WTC11 (cell line): ENCODE results near the gene ZACN. TPM values are rescaled to one million over a fixed set of nuclear protein-coding genes. Genes with fewer than 3 reads are reported as not detected.

ENCODE experiments used
- ATAC-seq: fragments of 200-7000 bp; cut with Tn5 transposase; 2 replicates; pipeline ENCODE4 v1.10.0; 2021; ENCODE audit warnings: mild to moderate bottlenecking, moderate library complexity
- CTCF ChIA-PET: fragments of 300-600 bp; sonication (Branson Sonifier 250); formaldehyde crosslinking; loops from one replicate; lab custom pipeline; 2021; ENCODE audit warnings: antibody characterized with exemption; lab: Charles Lee
- POLR2A ChIA-PET: fragments of 350-600 bp; sonication (Branson Sonifier 250); formaldehyde crosslinking; loops from one replicate; lab custom pipeline; 2021; ENCODE audit warnings: antibody characterized with exemption; lab: Charles Lee
- DNase-seq: peaks from one replicate; pipeline ENCODE4 v3.0.0; 2021; ENCODE audit warnings: low spot score
- H3K27ac Mint-ChIP-seq: 2 replicates; pipeline ENCODE4 v1.8.0; 2021; ENCODE audit warnings: mixed read lengths
- H3K27me3 Mint-ChIP-seq: 2 replicates; pipeline ENCODE4 v1.8.0; 2021; ENCODE audit warnings: low read depth, mild to moderate bottlenecking, moderate library complexity, mixed read lengths
- H3K36me3 Mint-ChIP-seq: 2 replicates; pipeline ENCODE4 v1.8.0; 2021; ENCODE audit warnings: mixed read lengths
- H3K4me1 Mint-ChIP-seq: 2 replicates; pipeline ENCODE4 v1.8.0; 2022; ENCODE audit warnings: mixed read lengths
- H3K4me3 Mint-ChIP-seq: 2 replicates; pipeline ENCODE4 v1.8.0; 2021; ENCODE audit warnings: mild to moderate bottlenecking, moderate library complexity, mixed read lengths
- H3K9me3 Mint-ChIP-seq: 2 replicates; pipeline ENCODE4 v1.8.0; 2021; ENCODE audit warnings: mixed read lengths
- ATF1 ChIP-seq: sonication (generic); formaldehyde crosslinking; IDR thresholded peaks from 2 replicates; pipeline ENCODE4 v1.8.1; 2023; ENCODE audit warnings: mild to moderate bottlenecking, moderate library complexity, missing genetic modification reagents
- ELF4 ChIP-seq: sonication (generic); formaldehyde crosslinking; IDR thresholded peaks from 2 replicates; pipeline ENCODE4 v1.8.1; 2022; ENCODE audit warnings: low read depth, mild to moderate bottlenecking, moderate library complexity, missing genetic modification reagents
- FOXJ3 ChIP-seq: sonication (generic); formaldehyde crosslinking; IDR thresholded peaks from 2 replicates; pipeline ENCODE4 v1.9.0; 2021; ENCODE audit warnings: missing genetic modification reagents, mild to moderate bottlenecking, borderline replicate concordance
- FOXK1 ChIP-seq: sonication (generic); formaldehyde crosslinking; IDR thresholded peaks from 2 replicates; pipeline ENCODE4 v1.8.0; 2022; ENCODE audit warnings: mild to moderate bottlenecking, moderate library complexity, missing genetic modification reagents
- GABPB1 ChIP-seq: sonication (generic); formaldehyde crosslinking; IDR thresholded peaks from 2 replicates; pipeline ENCODE4 v1.8.1; 2023; ENCODE audit warnings: mild to moderate bottlenecking, missing genetic modification reagents
- MYBL2 ChIP-seq: sonication (generic); formaldehyde crosslinking; IDR thresholded peaks from 2 replicates; pipeline ENCODE4 v1.8.1; 2023; ENCODE audit warnings: mild to moderate bottlenecking, moderate library complexity, missing genetic modification reagents
- NR3C1 ChIP-seq: sonication (generic); formaldehyde crosslinking; conservative IDR thresholded peaks from 2 replicates; pipeline ENCODE4 v1.8.1; 2023; ENCODE audit warnings: low read depth, mild to moderate bottlenecking, missing genetic modification reagents
- OVOL2 ChIP-seq: fragments of 250-450 bp; sonication (Bioruptor Pico); IDR thresholded peaks from 2 replicates; pipeline ENCODE4 v1.9.0; 2021; ENCODE audit warnings: mild to moderate bottlenecking, borderline replicate concordance
- PRRX2 ChIP-seq: fragments of 250-450 bp; sonication (Bioruptor Pico); IDR thresholded peaks from 2 replicates; pipeline ENCODE4 v1.8.0; 2021; ENCODE audit warnings: mild to moderate bottlenecking
- RELA ChIP-seq: sonication (generic); formaldehyde crosslinking; IDR thresholded peaks from 2 replicates; pipeline ENCODE4 v1.8.1; 2022; ENCODE audit warnings: missing genetic modification reagents, mild to moderate bottlenecking, borderline replicate concordance
- TEAD1 ChIP-seq: sonication (generic); formaldehyde crosslinking; IDR thresholded peaks from 2 replicates; pipeline ENCODE4 v1.8.0; 2022; ENCODE audit warnings: mild to moderate bottlenecking, missing genetic modification reagents
- total RNA-seq: library from RNA; stranded (reverse); gene quantifications from 3 replicates; pipeline ENCODE4 v1.2.3, GENCODE V29; 2021
- TF ChIP-seq, protein P1 (sequence below): sonication (generic); formaldehyde crosslinking; IDR thresholded peaks from 2 replicates; pipeline ENCODE4 v1.8.0; 2023; ENCODE audit warnings: missing genetic modification reagents, mild to moderate bottlenecking, borderline replicate concordance
- TF ChIP-seq, protein P2 (sequence below): sonication (generic); formaldehyde crosslinking; IDR thresholded peaks from 2 replicates; pipeline ENCODE4 v1.8.0; 2023; ENCODE audit warnings: missing genetic modification reagents
- TF ChIP-seq, protein P3 (sequence below): sonication (generic); formaldehyde crosslinking; IDR thresholded peaks from 2 replicates; pipeline ENCODE4 v1.8.1; 2023; ENCODE audit warnings: mild to moderate bottlenecking, moderate library complexity, missing genetic modification reagents
- TF ChIP-seq, protein P4 (sequence below): sonication (generic); formaldehyde crosslinking; IDR thresholded peaks from 2 replicates; pipeline ENCODE4 v1.8.1; 2023; ENCODE audit warnings: mild to moderate bottlenecking, missing genetic modification reagents, borderline replicate concordance

The ZACN gene
- total RNA-seq, 1 experiment from 2014 or later = 0.28 TPM

DNA sequence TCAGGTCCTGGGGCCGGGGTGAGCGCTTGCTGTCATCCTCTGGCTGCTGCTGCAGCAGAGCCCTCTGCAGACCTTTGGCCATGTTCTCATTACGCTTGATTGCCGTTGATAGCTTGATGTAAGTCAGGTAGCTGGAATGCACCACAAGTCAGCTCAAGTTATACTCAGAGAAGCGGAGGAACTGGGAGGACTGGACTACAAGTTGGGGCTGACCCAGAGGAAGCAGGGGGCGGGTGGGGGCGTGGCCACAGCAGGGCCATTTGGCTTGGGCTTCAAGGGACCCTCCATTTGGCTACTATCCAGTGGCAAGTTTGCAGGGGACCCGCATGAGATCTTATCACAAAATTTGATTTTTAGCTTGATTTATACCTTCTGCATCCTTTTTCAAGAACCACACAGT is 32.9 kb upstream of the ZACN start (continued):
- TF ChIP-seq NR3C1 (CRISPR knock-in tag) (no peak), ATF1 (CRISPR knock-in tag) (no peak), PRRX2 (CRISPR knock-in tag) (no peak)
- TF ChIP-seq, protein P1, sequence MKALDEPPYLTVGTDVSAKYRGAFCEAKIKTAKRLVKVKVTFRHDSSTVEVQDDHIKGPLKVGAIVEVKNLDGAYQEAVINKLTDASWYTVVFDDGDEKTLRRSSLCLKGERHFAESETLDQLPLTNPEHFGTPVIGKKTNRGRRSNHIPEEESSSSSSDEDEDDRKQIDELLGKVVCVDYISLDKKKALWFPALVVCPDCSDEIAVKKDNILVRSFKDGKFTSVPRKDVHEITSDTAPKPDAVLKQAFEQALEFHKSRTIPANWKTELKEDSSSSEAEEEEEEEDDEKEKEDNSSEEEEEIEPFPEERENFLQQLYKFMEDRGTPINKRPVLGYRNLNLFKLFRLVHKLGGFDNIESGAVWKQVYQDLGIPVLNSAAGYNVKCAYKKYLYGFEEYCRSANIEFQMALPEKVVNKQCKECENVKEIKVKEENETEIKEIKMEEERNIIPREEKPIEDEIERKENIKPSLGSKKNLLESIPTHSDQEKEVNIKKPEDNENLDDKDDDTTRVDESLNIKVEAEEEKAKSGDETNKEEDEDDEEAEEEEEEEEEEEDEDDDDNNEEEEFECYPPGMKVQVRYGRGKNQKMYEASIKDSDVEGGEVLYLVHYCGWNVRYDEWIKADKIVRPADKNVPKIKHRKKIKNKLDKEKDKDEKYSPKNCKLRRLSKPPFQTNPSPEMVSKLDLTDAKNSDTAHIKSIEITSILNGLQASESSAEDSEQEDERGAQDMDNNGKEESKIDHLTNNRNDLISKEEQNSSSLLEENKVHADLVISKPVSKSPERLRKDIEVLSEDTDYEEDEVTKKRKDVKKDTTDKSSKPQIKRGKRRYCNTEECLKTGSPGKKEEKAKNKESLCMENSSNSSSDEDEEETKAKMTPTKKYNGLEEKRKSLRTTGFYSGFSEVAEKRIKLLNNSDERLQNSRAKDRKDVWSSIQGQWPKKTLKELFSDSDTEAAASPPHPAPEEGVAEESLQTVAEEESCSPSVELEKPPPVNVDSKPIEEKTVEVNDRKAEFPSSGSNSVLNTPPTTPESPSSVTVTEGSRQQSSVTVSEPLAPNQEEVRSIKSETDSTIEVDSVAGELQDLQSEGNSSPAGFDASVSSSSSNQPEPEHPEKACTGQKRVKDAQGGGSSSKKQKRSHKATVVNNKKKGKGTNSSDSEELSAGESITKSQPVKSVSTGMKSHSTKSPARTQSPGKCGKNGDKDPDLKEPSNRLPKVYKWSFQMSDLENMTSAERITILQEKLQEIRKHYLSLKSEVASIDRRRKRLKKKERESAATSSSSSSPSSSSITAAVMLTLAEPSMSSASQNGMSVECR (CRISPR knock-in tag) = no peak
- TF ChIP-seq, protein P2, sequence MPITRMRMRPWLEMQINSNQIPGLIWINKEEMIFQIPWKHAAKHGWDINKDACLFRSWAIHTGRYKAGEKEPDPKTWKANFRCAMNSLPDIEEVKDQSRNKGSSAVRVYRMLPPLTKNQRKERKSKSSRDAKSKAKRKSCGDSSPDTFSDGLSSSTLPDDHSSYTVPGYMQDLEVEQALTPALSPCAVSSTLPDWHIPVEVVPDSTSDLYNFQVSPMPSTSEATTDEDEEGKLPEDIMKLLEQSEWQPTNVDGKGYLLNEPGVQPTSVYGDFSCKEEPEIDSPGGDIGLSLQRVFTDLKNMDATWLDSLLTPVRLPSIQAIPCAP (CRISPR knock-in tag) = no peak
- TF ChIP-seq, protein P3, sequence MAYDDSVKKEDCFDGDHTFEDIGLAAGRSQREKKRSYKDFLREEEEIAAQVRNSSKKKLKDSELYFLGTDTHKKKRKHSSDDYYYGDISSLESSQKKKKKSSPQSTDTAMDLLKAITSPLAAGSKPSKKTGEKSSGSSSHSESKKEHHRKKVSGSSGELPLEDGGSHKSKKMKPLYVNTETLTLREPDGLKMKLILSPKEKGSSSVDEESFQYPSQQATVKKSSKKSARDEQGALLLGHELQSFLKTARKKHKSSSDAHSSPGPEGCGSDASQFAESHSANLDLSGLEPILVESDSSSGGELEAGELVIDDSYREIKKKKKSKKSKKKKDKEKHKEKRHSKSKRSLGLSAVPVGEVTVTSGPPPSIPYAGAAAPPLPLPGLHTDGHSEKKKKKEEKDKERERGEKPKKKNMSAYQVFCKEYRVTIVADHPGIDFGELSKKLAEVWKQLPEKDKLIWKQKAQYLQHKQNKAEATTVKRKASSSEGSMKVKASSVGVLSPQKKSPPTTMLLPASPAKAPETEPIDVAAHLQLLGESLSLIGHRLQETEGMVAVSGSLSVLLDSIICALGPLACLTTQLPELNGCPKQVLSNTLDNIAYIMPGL = no peak
- TF ChIP-seq, protein P4, sequence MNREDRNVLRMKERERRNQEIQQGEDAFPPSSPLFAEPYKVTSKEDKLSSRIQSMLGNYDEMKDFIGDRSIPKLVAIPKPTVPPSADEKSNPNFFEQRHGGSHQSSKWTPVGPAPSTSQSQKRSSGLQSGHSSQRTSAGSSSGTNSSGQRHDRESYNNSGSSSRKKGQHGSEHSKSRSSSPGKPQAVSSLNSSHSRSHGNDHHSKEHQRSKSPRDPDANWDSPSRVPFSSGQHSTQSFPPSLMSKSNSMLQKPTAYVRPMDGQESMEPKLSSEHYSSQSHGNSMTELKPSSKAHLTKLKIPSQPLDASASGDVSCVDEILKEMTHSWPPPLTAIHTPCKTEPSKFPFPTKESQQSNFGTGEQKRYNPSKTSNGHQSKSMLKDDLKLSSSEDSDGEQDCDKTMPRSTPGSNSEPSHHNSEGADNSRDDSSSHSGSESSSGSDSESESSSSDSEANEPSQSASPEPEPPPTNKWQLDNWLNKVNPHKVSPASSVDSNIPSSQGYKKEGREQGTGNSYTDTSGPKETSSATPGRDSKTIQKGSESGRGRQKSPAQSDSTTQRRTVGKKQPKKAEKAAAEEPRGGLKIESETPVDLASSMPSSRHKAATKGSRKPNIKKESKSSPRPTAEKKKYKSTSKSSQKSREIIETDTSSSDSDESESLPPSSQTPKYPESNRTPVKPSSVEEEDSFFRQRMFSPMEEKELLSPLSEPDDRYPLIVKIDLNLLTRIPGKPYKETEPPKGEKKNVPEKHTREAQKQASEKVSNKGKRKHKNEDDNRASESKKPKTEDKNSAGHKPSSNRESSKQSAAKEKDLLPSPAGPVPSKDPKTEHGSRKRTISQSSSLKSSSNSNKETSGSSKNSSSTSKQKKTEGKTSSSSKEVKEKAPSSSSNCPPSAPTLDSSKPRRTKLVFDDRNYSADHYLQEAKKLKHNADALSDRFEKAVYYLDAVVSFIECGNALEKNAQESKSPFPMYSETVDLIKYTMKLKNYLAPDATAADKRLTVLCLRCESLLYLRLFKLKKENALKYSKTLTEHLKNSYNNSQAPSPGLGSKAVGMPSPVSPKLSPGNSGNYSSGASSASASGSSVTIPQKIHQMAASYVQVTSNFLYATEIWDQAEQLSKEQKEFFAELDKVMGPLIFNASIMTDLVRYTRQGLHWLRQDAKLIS (CRISPR knock-in tag) = no peak

DNA sequence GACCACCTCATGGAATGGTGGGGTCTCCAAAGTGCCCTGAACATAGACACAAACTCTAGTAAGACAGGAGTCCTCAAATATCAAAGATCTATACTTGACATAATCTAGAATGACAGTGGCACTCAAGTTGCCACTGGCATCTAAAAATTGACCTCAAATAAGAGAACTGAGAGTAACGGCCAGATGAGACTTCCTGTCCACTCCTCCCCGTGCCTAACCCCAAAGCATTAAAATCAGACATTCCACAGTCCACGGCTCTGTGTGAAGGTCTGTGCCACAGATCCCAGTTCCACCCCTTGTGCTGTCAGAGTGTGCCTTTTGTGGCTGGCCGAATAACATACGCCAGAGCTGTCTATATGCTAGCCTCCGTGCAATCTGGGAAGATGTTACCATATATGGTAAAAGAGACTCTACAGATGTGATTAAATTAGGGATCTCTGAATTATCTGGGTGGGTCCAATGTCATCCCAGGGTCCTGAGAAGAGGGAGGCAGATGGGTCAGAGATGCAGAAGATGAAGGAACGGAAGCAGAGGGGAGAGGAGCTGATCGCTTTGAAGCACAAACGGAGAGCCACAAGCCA is 30.9 kb upstream of the ZACN start:
- Mint-ChIP-seq H3K27ac (peak overlapping the region; percentile 52), H3K4me3 (no peak overlapping the region), H3K4me1 (peaks cover 4% of the 10 kb centered on the region), H3K36me3 (peaks cover 68% of the 10 kb centered on the region), H3K9me3 (no peaks in the 10 kb centered on the region), H3K27me3 (no peaks in the 10 kb centered on the region)
- no peak for ATAC-seq
- no peak for TF ChIP-seq GABPB1 (CRISPR knock-in tag)
- ChIA-PET POLR2A (no interaction called here), CTCF (interaction anchor here (1.0 to 3.3 kb wide), 2 partner anchors 34 to 58 kb away, joined by 3 to 17 read pairs; no protein-coding TSS in a partner anchor)
- no peak for DNase-seq

DNA sequence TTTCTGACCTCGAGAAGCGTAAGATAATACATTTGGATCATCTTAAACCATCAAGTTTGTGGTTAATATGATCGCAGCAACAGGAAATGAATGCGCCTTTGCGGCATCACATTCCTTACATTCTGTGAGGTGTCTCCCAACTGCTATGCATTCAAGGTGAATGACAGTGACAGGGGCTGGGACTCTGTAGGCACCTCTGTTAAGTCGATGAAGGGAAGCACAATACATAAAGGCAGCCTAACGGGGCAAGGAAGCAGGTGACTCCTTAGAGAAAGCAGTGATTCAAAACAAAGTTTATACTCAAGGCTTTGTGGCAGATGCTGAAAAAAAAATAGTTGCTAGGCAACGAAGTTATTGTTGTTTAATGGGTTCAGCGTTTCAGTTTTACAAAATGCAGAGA is 30.3 kb upstream of the ZACN start:
- POLR2A ChIA-PET = no interaction called here
- ATAC-seq = peak; percentile 56
- Mint-ChIP-seq H3K36me3 (peaks cover 68% of the 10 kb centered on the region), H3K27me3 (no peaks in the 10 kb centered on the region), H3K4me3 (no peak overlapping the region), H3K27ac (no peak overlapping the region), H3K4me1 (peaks cover 4% of the 10 kb centered on the region), H3K9me3 (no peaks in the 10 kb centered on the region)
- no peak for DNase-seq
- CTCF ChIA-PET = interaction anchor here (0.9 to 3.3 kb wide), 3 partner anchors 35 to 58 kb away, joined by 3 to 17 read pairs (median 3); no protein-coding TSS in a partner anchor
- no peak for TF ChIP-seq FOXK1
- TF ChIP-seq TEAD1 (CRISPR knock-in tag) = no peak
- TF ChIP-seq, protein P1 (CRISPR knock-in tag) = no peak
- TF ChIP-seq OVOL2 (CRISPR knock-in tag) = no peak
- TF ChIP-seq, protein P3 = no peak
- no peak for TF ChIP-seq MYBL2
- TF ChIP-seq RELA (CRISPR knock-in tag) = no peak
- no peak for TF ChIP-seq ELF4 (CRISPR knock-in tag)
- TF ChIP-seq FOXJ3 (CRISPR knock-in tag) = no peak
